Endothelial cell of umbilical vein (primary cell): Measurements from ENCODE around the gene VEZT. TPM values are rescaled to one million over a fixed set of nuclear protein-coding genes. Genes with fewer than 3 reads are reported as not detected.

Experiments used
- BruUV-seq: library from RNA; stranded (reverse); fragments of 400-500 nt; replicated peaks from 2 replicates; lab custom pipeline; 2021; lab: Mats Ljungman, UMichigan
- CTCF ChIA-PET: fragments of 300-600, 350-600 bp; sonication (Branson Sonifier 250); formaldehyde crosslinking; loops from one replicate; lab custom pipeline; 2021; ENCODE audit warnings: antibody characterized with exemption, inconsistent platforms; lab: Charles Lee
- POLR2A ChIA-PET: fragments of 300-600, 350-600 bp; sonication (Branson Sonifier 250); formaldehyde crosslinking; loops from one replicate; lab custom pipeline; 2021; ENCODE audit warnings: antibody characterized with exemption, inconsistent platforms; lab: Charles Lee
- DNase-seq: peaks from one replicate; pipeline ENCODE4 v3.0.0-alpha.2; 2011; ENCODE audit warnings: low read depth, low spot score
- FAIRE-seq: peaks from 2 replicates; lab custom pipeline; 2011; peaks lifted over from hg19 to GRCh38; lab: Jason Lieb, UNC
- H2AFZ ChIP-seq: 2 replicates; pipeline ENCODE4 v1.6.0; 2012; ENCODE audit warnings: low read depth, low read length, control low read depth, inconsistent platforms
- H3K27ac ChIP-seq: 2 replicates; pipeline ENCODE4 v1.5.1; 2011; ENCODE audit warnings: low read depth, mild to moderate bottlenecking, control low read depth, low read length, moderate library complexity; ENCODE audit not compliant: insufficient read depth
- H3K27me3 ChIP-seq, 2 experiments: 2 replicates each; pipeline versions ENCODE4 v1.6.0 to v1.6.1; 2011; ENCODE audit warnings: low read length in 2 of 2, mixed read lengths in 1 of 2; ENCODE audit not compliant: control insufficient read depth in 2 of 2, insufficient read depth in 2 of 2
- H3K36me3 ChIP-seq, 2 experiments: 2 replicates in 1 of 2; 3 replicates in 1 of 2; pipeline ENCODE4 v1.5.1; 2011; ENCODE audit warnings: low read length in 2 of 2, mild to moderate bottlenecking in 1 of 2, moderate library complexity in 1 of 2; ENCODE audit not compliant: control insufficient read depth in 2 of 2, insufficient read depth in 2 of 2; ENCODE audit errors: extremely low read depth in 1 of 2
- H3K4me1 ChIP-seq: 3 replicates; pipeline ENCODE4 v1.5.1; 2011; ENCODE audit warnings: mild to moderate bottlenecking, low read length; ENCODE audit not compliant: control insufficient read depth, insufficient read depth; ENCODE audit errors: extremely low read depth
- H3K4me2 ChIP-seq: 2 replicates; pipeline ENCODE4 v1.6.1; 2011; ENCODE audit warnings: low read length, control low read depth, mixed read lengths; ENCODE audit not compliant: insufficient read depth
- H3K4me3 ChIP-seq, 3 experiments: fragments of 200-600 bp in 1 of 3; sonication (generic), shearing (Covaris generic) in 1 of 3; replicated peaks in 1 of 3; 2 replicates each; pipeline ENCODE4 v1.5.1; 2011 to 2016; ENCODE audit warnings: control low read depth in 3 of 3, low read length in 3 of 3, mild to moderate bottlenecking in 2 of 3, inconsistent platforms in 1 of 3, low read depth in 1 of 3, moderate library complexity in 1 of 3; ENCODE audit not compliant: insufficient read depth in 1 of 3
- H3K79me2 ChIP-seq: 2 replicates; pipeline ENCODE4 v1.6.0; 2012; ENCODE audit warnings: low read length, inconsistent platforms; ENCODE audit not compliant: control insufficient read depth, insufficient read depth
- H3K9ac ChIP-seq: replicated peaks from 2 replicates; pipeline ENCODE3; 2011; ENCODE audit warnings: low read length, control low read depth; ENCODE audit not compliant: insufficient read depth; ENCODE audit errors: extremely low read depth
- H3K9me1 ChIP-seq: replicated peaks from 3 replicates; pipeline ENCODE4 v1.6.0; 2011; ENCODE audit warnings: mild to moderate bottlenecking, low read length; ENCODE audit not compliant: control insufficient read depth, insufficient read depth; ENCODE audit errors: extremely low read depth
- H3K9me3 ChIP-seq: replicated peaks from 2 replicates; pipeline ENCODE4 v1.5.1; 2012; ENCODE audit warnings: low read length, inconsistent platforms; ENCODE audit not compliant: control insufficient read depth, insufficient read depth
- H4K20me1 ChIP-seq: replicated peaks from 2 replicates; pipeline ENCODE3; 2011; ENCODE audit warnings: mild to moderate bottlenecking, low read length; ENCODE audit not compliant: control insufficient read depth, insufficient read depth; ENCODE audit errors: extremely low read depth
- CTCF ChIP-seq, 2 donors: IDR thresholded peaks; 1 replicate in 1 of 2; 2 replicates in 1 of 2; pipeline ENCODE4 v1.5.1; 2011; ENCODE audit warnings: low read length in 2 of 2, mild to moderate bottlenecking in 2 of 2, moderate library complexity in 2 of 2, control low read depth in 1 of 2, inconsistent platforms in 1 of 2, low read depth in 1 of 2; ENCODE audit not compliant: insufficient read depth in 1 of 2; ENCODE audit errors: extremely low read depth in 1 of 2
- FOS ChIP-seq: IDR thresholded peaks from 2 replicates; pipeline ENCODE4 v1.6.1; 2011; ENCODE audit warnings: mild to moderate bottlenecking, low read length, moderate library complexity, borderline replicate concordance; ENCODE audit not compliant: insufficient read depth
- GATA2 ChIP-seq: IDR thresholded peaks from 2 replicates; pipeline ENCODE4 v1.7.0; 2011; ENCODE audit warnings: low read depth, mild to moderate bottlenecking, moderate library complexity, mixed read lengths, low read length; ENCODE audit not compliant: insufficient read length, insufficient read depth
- JUN ChIP-seq: IDR thresholded peaks from 2 replicates; pipeline ENCODE4 v1.6.1; 2011; ENCODE audit warnings: borderline replicate concordance, low read depth; ENCODE audit not compliant: insufficient read length, insufficient read depth
- MYC ChIP-seq: IDR thresholded peaks from one replicate; pipeline ENCODE4 v1.6.1; 2011; ENCODE audit warnings: mild to moderate bottlenecking, low read depth, low read length
- POLR2A ChIP-seq: IDR thresholded peaks from 2 replicates; pipeline ENCODE4 v1.6.1; 2012; ENCODE audit warnings: low read depth, mild to moderate bottlenecking, control low read depth, low read length
- dilution Hi-C: fragments of 300-500 bp; cut with MboI; formaldehyde crosslinking; loops from one replicate; pipeline ENCODE4 v1.15.0; 2019; ENCODE audit warnings: low sequenced_read_pairs; ENCODE audit not compliant: extremely low pct_ligation_motif_present
- intact Hi-C: fragments of 100-400 bp; cut with micrococcal nuclease; formaldehyde crosslinking; loops from one replicate; pipeline ENCODE4 v1.10.0; 2022
- polyA plus RNA-seq, 4 experiments: library from polyadenylated mRNA; depleted of rRNA in 3 of 4; stranded (reverse) in 3 of 4; unstranded in 1 of 4; fragments of >200 nt; gene quantifications; 2 replicates each; pipeline versions ENCODE4 v1.2.1 to v1.2.3, GENCODE V29; 2011 to 2012; ENCODE audit warnings: missing spikeins in 1 of 4
- total RNA-seq: library from RNA; stranded (reverse); gene quantifications from 2 replicates; pipeline ENCODE4 v1.2.3, GENCODE V29; 2021
- TF ChIP-seq, protein P1 (sequence below): IDR thresholded peaks from 2 replicates; pipeline ENCODE4 v1.6.1; 2011; ENCODE audit not compliant: insufficient read depth, insufficient read length

VEZT gene
- total and polyA plus RNA-seq, 2 donors (not counting 3 experiments of a cell fraction or from before 2014, with no cell fraction given) = 57.8 to 91.3 TPM

GRCh38 chr12:95277139-95277538 lies 59.5 kb downstream of the VEZT start:
- BruUV-seq = no TSS peak
- Histone ChIP-seq H3K9me3 (no peaks in the 10 kb centered on the region), H3K4me3 (no peak overlapping the region), H3K27ac (peak overlapping the region; percentile 56), H4K20me1 (no peaks in the 10 kb centered on the region), H3K27me3 (no peaks in the 10 kb centered on the region), H3K79me2 (no peaks in the 10 kb centered on the region), H3K9me1 (no peaks in the 10 kb centered on the region), H3K36me3 (peaks cover 3 to 6% of the 10 kb centered on the region in 2 experiments), H3K9ac (peak overlapping the region; percentile 47), H3K4me1 (peaks cover 17% of the 10 kb centered on the region), H3K4me2 (peak overlapping the region; percentile 36), H2AFZ (no peak overlapping the region)
- ChIA-PET CTCF (interaction anchor here (0.9 to 2.2 kb wide), 5 partner anchors 11 to 160 kb away, joined by 3 to 15 read pairs (median 3); no protein-coding TSS in a partner anchor), POLR2A (interaction anchor here (1.1 kb wide), 1 partner anchor 197 kb away, joined by 3 read pairs; the partner anchor contains the start of gene METAP2)
- DNase-seq (peak; percentile 96), FAIRE-seq (peak; percentile 66)
- peak; percentile 83 for TF ChIP-seq JUN
- TF ChIP-seq, protein P1, sequence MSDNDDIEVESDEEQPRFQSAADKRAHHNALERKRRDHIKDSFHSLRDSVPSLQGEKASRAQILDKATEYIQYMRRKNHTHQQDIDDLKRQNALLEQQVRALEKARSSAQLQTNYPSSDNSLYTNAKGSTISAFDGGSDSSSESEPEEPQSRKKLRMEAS = peak; percentile 57
- TF ChIP-seq GATA2 = no peak
- no peak for TF ChIP-seq CTCF (IDR thresholded peaks at IDR 0.05; ENCODE audit: extremely low read depth in 1 of 2, insufficient read depth in 1 of 2, low read depth in 1 of 2, low read length in 2 of 2)
- TF ChIP-seq FOS = peak; percentile 88
- no peak for TF ChIP-seq POLR2A
- no peak for TF ChIP-seq MYC
- dilution Hi-C loops = no loop called here
- intact Hi-C loops = loop anchor here (1.0 to 2.0 kb wide), 2 partner anchors 14 to 59 kb away; no protein-coding TSS in a partner anchor
